A673 (cell line): ENCODE measurements around the gene ABCD1.

ENCODE experiments used
- CTCF ChIP-seq: fragments of 300-800, 200-600 bp; sonication (generic); conservative IDR thresholded peaks from 2 replicates; pipeline ENCODE4 v1.5.1; 2017; ENCODE audit warnings: low read depth, mild to moderate bottlenecking, antibody characterized with exemption, low read length, moderate library complexity, mixed read lengths
- EZH2 ChIP-seq: fragments of 200-600 bp; sonication (generic); IDR thresholded peaks from 2 replicates; pipeline ENCODE4 v1.6.1; 2017; ENCODE audit warnings: borderline replicate concordance, low read depth, mild to moderate bottlenecking, mixed read lengths, antibody characterized with exemption, low read length; ENCODE audit not compliant: poor library complexity, severe bottlenecking

- TF ChIP-seq CTCF, result no peak
- no peak for TF ChIP-seq EZH2
Measured at GRCh38 chrX:153779891-153780677, 55.4 kb downstream of the ABCD1 start.
